Neural crest cell (in vitro differentiated cells): ENCODE results near the gene NOS2. TPM values are rescaled to one million over a fixed set of nuclear protein-coding genes. Genes with fewer than 3 reads are reported as not detected.
"Not testable (repeated sequence)": the region's sequence is repeated elsewhere in the genome, so short reads cannot be mapped to it uniquely, and the experiment has no call there.

Experiments used
- DNase-seq: peaks from one replicate; pipeline ENCODE4 v3.0.0; 2021; ENCODE audit warnings: low read depth, mixed read lengths, low spot score
- H3K27ac Mint-ChIP-seq: one replicate; pipeline ENCODE4 v1.8.0; 2021; ENCODE audit warnings: mild to moderate bottlenecking, mixed read lengths; ENCODE audit not compliant: unreplicated experiment
- H3K27me3 Mint-ChIP-seq: 2 replicates; pipeline ENCODE4 v1.8.0; 2021; ENCODE audit warnings: low read depth, mild to moderate bottlenecking, mixed read lengths
- H3K36me3 Mint-ChIP-seq: 2 replicates; pipeline ENCODE4 v1.8.0; 2021; ENCODE audit warnings: low read depth, mild to moderate bottlenecking, mixed read lengths
- H3K4me1 Mint-ChIP-seq: 2 replicates; pipeline ENCODE4 v1.8.0; 2021; ENCODE audit warnings: mixed read lengths
- H3K4me3 Mint-ChIP-seq: one replicate; pipeline ENCODE4 v1.8.0; 2021; ENCODE audit warnings: mild to moderate bottlenecking, mixed read lengths
- H3K9me3 Mint-ChIP-seq: 2 replicates; pipeline ENCODE4 v1.8.0; 2021; ENCODE audit warnings: mixed read lengths
- CTCF ChIP-seq: fragments of 200-600 bp; sonication (generic); conservative IDR thresholded peaks from 2 replicates; pipeline ENCODE4 v1.5.0; 2021; ENCODE audit warnings: antibody characterized with exemption, mild to moderate bottlenecking
- total RNA-seq: library from RNA; stranded (reverse); gene quantifications from 2 replicates; pipeline ENCODE4 v1.2.1, GENCODE V29; 2021

The NOS2 gene
- total RNA-seq, 1 donor from 2014 or later: 0.91 TPM

GRCh38 chr17:27824176-27824715, 23.9 kb upstream of the NOS2 start:
- Mint-ChIP-seq H3K9me3 (peaks cover 13% of the 10 kb centered on the region), H3K4me3 (no peak overlapping the region), H3K36me3 (peaks cover 6% of the 10 kb centered on the region), H3K27me3 (peaks cover 14% of the 10 kb centered on the region), H3K27ac (no peak overlapping the region), H3K4me1 (no peaks in the 10 kb centered on the region)
- DNase-seq: no peak
- TF ChIP-seq CTCF: no peak

- H3K27me3 Mint-ChIP-seq, H3K4me1 Mint-ChIP-seq, H3K36me3 Mint-ChIP-seq, H3K4me3 Mint-ChIP-seq, H3K27ac Mint-ChIP-seq, DNase-seq: not testable (repeated sequence)
- H3K9me3 Mint-ChIP-seq: peaks cover 13% of the 10 kb centered on the region
Observed at GRCh38 chr17:27822108-27822507, 21.8 kb upstream of the NOS2 start.

- no peaks in the 10 kb centered on the region for H3K27me3 Mint-ChIP-seq
- TF ChIP-seq CTCF: no peak
- peaks cover 13% of the 10 kb centered on the region for H3K9me3 Mint-ChIP-seq
- peaks cover 6% of the 10 kb centered on the region for H3K36me3 Mint-ChIP-seq
- H3K27ac Mint-ChIP-seq: no peak overlapping the region
- H3K4me1 Mint-ChIP-seq: no peaks in the 10 kb centered on the region
- DNase-seq: no peak
- H3K4me3 Mint-ChIP-seq: no peak overlapping the region
Observed at GRCh38 chr17:27821318-27821717, 21.0 kb upstream of the NOS2 start.

- Mint-ChIP-seq H3K27me3 (no peaks in the 10 kb centered on the region), H3K4me1 (no peaks in the 10 kb centered on the region), H3K27ac (no peak overlapping the region), H3K4me3 (no peak overlapping the region), H3K9me3 (peaks cover 13% of the 10 kb centered on the region), H3K36me3 (peaks cover 6% of the 10 kb centered on the region)
- TF ChIP-seq CTCF: no peak
- DNase-seq: no peak
Observed at GRCh38 chr17:27819145-27819544, 18.8 kb upstream of the NOS2 start.

GRCh38 chr17:27818401-27819105, 18.2 kb upstream of the NOS2 start:
- DNase-seq: no peak
- peaks cover 12% of the 10 kb centered on the region for H3K9me3 Mint-ChIP-seq
- H3K4me1 Mint-ChIP-seq: no peaks in the 10 kb centered on the region
- H3K27ac Mint-ChIP-seq: no peak overlapping the region
- TF ChIP-seq CTCF: no peak
- H3K36me3 Mint-ChIP-seq: peaks cover 6% of the 10 kb centered on the region
- H3K4me3 Mint-ChIP-seq: no peak overlapping the region
- H3K27me3 Mint-ChIP-seq: no peaks in the 10 kb centered on the region

GRCh38 chr17:27817731-27818130, 17.4 kb upstream of the NOS2 start:
- Mint-ChIP-seq H3K27ac (no peak overlapping the region), H3K4me3 (no peak overlapping the region), H3K36me3 (peaks cover 6% of the 10 kb centered on the region), H3K9me3 (peaks cover 10% of the 10 kb centered on the region), H3K27me3 (no peaks in the 10 kb centered on the region), H3K4me1 (no peaks in the 10 kb centered on the region)
- no peak for DNase-seq
- TF ChIP-seq CTCF: no peak
